OCI-LY7 (cell line): Measurements from ENCODE around the gene FOXI1.

Experiments used
- EZH2phosphoT487 ChIP-seq: fragments of 200-600 bp; sonication (generic); IDR thresholded peaks from 2 replicates; pipeline ENCODE4 v1.6.1; 2018; ENCODE audit warnings: low read depth, borderline replicate concordance, mild to moderate bottlenecking, mixed run types, antibody characterized with exemption, low read length, moderate library complexity, mixed read lengths
- TF ChIP-seq, protein P1 (sequence below): fragments of 200-600 bp; sonication (generic); conservative IDR thresholded peaks from 2 replicates; pipeline ENCODE4 v1.5.1; 2014; ENCODE audit warnings: mild to moderate bottlenecking, antibody characterized with exemption, low read length, moderate library complexity, mixed read lengths

DNA sequence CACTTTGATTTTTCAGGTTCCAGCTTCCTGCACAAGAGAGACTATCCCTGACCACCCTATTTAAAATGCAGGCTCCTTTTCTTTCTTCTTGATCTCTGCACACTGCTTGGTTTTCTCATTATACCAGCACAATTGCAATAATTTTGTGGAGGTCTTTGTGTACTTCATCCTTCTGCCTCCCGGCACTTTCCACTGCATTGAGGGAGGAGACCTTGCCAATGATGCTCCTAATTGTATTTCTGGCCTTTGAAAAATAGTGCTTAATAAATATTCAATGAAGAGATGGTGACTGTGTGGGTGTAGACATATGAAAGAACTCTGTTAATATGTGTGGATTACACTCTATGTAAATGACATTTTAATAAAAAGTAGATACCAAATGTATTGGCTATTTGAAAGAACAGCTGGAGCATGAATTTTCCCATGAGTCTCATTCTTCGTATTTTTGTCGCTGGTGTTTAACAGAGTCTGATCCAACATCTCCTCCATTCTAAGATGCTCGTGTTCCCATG lies 42.1 kb downstream of the FOXI1 start:
- TF ChIP-seq, protein P1, sequence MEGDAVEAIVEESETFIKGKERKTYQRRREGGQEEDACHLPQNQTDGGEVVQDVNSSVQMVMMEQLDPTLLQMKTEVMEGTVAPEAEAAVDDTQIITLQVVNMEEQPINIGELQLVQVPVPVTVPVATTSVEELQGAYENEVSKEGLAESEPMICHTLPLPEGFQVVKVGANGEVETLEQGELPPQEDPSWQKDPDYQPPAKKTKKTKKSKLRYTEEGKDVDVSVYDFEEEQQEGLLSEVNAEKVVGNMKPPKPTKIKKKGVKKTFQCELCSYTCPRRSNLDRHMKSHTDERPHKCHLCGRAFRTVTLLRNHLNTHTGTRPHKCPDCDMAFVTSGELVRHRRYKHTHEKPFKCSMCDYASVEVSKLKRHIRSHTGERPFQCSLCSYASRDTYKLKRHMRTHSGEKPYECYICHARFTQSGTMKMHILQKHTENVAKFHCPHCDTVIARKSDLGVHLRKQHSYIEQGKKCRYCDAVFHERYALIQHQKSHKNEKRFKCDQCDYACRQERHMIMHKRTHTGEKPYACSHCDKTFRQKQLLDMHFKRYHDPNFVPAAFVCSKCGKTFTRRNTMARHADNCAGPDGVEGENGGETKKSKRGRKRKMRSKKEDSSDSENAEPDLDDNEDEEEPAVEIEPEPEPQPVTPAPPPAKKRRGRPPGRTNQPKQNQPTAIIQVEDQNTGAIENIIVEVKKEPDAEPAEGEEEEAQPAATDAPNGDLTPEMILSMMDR: no peak
- no peak for TF ChIP-seq EZH2phosphoT487
